GM19193 (cell line): ENCODE data around the gene TMEM253.

Experiments
- POLR2A ChIP-seq: IDR thresholded peaks from 4 replicates; pipeline ENCODE4 v1.6.1; 2011; ENCODE audit not compliant: insufficient read depth, insufficient read length; ENCODE audit errors: extremely low read depth

TMEM253 gene

DNA sequence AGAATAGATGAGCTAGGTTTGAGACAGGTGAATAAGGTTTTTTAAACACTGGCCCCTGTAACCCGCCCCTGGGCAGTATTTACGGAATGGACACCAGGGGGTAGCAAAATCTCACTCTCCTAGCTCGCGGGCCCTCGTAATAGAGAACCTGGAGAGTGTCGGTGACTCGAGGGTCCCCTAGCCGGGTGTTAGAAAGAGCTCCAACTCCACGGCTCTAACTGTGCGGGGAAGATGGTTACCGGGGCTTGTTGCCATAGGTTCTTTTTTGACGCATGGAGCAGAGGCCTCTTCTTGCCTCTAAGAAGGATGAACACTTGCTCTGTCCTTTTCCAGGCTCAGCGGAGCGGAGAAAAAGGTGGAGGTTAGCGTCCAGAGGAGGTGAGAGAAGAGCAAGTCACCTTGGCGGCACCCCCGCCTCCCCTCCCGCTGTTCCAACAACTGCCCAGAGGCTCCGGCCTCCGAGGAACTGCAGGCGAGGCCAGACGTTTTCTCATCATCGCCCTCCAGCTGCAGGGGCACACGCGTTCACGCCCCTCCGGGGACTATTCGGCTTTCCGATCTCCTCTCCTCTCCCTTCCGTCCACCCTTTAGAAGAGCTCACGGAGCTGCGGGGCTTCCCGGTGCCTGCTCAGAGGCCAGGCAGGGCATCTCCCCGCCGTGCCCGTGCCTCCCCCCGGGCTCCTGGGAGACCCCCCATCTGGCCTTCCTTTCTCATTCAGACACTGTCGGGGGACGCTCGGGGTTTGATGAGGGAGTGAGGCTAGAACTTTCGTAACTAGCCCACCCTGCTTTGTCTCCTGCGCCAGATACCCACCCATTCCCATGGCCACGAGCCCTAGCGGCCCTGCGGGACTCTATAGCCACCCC lies 32.1 kb upstream of the TMEM253 start:
- no peak for TF ChIP-seq POLR2A

DNA sequence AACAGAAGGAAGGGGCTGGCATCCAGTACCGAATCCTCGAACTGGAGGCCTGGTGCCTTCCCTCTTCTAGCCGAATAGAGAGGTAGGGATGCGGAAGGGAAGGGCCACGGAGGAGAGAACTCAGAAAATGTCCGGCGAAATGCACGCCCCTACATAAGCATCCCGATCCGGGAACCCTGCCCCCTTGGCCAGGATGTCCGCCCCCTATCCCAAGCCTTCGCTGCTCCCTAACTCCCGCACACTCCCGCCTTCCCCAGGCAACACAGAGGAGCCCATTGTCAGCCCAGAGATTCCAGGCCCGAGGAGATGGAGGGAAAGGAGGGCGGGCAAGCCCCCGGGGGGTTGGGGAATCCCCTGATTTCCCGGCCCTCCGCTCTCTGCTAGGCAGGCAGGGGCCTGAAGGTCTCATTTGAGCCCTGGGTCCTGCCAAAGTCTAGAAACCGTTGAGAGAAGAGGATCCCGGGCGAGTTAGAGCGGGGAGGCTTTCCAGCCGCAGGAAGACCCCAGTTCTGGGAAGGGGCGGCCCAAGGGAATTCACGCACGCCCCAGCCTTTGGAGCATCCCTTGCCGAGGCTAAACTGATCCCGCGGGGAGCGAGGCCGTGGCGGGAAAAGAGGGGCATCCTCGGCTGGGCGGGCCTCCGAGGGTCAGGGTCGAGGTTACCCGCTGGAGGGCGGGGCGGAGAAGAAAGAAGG lies 31.3 kb upstream of the TMEM253 start:
- TF ChIP-seq POLR2A, result no peak

DNA sequence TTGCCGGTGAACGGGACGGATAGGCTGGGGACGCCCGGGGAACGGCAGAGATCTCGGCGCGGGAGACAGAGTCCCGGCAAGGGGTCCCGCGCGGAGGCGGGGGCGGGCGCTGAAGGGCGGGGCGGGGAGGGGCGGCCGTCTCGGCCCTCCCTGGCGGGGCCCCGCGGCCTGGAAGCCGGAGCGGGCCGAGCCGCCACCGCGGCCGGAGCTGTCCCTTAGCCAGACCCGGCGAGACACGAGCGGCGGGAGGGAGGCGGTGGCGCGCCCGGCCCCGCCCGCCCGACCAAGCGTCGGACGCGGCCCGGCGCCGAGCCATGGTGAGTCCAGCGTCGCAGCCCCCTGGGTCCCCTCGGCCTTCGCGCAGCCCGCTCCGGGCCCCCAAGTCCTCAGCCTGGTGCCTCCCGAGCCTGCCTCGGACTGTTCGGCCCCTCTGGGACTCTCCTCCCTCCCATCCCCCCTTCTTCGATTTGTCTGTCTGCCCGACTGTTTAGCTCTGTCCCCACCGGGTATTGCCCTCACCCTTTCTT lies 30.7 kb upstream of the TMEM253 start, which contains the start of gene ARHGEF40:
TSS of gene ARHGEF40 (plus strand) at position 222 of the 527 bp plus-strand sequence. CDS start at position 315, 93 bp downstream.
- TF ChIP-seq POLR2A, result no peak

DNA sequence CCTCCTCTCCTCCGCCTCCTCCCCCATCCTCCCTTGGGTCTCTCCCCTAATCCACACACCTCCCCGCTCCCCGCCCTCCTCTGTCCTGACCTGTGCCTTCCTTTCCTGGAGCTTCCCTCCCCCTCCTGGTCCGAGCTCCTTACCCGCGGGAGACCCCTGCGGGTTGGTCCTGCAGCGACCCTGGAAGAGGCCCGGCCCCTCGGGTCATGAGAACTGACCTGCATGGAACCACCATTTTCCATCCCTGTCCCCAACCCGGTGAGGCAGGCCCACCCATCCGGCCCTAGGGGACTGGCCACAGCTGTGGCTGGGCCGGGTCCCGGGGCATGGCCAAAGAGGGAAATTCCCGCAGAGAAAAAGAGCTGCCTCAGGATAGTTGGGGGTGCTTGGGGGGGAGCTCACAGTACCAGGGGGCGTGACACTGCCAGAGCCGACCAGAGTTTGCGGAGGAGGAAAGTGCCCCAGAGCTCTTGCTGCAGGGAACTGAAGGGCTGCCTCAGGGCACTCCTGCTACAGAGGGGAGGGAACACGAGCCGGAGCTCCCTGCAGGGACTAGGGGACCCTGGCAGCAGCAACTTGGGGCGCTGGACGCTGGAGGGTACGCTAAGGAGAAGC lies 30.1 kb upstream of the TMEM253 start:
- TF ChIP-seq POLR2A, result no peak

DNA sequence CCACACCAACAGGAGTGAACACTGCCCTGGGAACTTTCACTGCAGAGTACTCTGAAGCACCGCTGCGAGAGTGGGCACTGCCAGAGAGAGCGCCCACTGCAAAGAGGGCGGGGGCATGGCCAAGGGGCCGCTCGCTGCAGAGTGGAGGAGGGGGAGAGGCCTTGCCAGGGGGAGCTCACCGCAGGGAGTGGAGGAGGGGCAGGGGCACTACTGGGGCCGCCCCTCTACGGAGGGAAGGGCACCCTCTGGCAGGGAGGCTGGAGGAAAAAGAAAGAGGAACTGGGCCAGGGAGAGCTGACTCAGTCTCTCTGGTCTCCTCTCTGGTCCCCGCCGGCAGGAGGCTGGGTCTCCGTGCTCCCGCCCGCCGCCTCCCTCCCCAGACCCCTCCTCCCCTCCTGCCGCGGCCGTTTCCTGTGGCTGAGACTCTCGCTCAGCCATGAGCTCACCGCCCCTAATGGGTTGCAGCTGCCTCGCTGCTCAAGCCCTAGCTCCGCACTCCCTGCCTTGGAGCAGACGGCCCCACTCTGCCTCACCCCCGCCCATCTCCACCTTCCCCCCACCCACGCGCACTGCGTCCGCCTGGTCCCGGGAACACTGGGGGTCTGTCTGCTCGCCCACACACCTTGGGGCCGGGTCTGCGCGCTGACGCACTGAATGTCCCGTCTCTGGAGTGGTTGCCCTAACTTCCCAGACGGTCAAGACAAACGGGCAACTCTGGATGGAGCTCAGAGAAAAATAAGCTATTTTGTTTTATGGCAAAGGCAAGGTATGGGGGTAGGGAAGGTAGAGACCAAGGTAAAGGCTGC lies 29.4 kb upstream of the TMEM253 start:
- TF ChIP-seq POLR2A, result no peak

DNA sequence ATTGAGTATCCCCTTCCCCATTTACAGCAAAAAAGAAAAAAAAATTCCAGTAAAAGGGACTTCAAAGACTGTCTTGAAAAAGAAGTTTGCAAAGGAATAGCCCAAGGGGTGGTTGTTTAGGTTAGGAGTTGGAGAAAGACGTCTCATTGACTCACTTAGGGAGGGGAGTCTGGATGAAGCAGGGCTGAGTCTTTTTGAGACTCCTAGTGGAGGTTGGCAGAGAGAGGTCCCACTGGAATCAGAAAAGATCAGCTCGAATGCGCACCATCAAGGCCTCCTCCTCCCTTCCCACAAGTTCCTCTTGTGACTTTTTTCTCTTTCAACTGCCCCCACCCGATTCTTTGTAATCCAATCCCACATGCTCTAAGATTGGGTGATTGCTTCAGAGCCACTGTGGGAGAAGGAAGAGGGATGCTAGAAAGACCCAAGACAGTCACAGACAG lies 28.8 kb upstream of the TMEM253 start:
- no peak for TF ChIP-seq POLR2A

DNA sequence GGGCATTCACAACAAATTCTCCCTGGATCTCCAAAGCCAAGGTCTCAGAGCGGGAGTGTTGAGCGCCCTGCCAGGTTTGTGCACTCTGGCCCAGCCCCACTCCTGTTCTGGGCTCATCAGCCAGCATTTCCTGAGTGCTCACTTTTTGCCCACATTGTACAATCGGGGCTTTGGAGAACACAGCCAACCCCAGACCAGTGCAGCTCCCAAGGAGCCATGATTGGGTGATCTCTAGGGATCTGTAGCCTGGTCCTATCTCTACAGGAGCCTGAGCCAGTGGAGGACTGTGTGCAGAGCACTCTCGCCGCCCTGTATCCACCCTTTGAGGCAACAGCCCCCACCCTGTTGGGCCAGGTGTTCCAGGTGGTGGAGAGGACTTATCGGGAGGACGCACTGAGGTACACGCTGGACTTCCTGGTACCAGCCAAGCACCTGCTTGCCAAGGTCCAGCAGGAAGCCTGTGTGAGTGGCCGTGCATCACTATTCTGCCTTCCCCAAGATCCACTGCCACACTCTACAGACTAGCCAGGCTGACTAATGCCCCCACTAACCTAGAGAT lies 28.0 kb upstream of the TMEM253 start:
- TF ChIP-seq POLR2A, result no peak

DNA sequence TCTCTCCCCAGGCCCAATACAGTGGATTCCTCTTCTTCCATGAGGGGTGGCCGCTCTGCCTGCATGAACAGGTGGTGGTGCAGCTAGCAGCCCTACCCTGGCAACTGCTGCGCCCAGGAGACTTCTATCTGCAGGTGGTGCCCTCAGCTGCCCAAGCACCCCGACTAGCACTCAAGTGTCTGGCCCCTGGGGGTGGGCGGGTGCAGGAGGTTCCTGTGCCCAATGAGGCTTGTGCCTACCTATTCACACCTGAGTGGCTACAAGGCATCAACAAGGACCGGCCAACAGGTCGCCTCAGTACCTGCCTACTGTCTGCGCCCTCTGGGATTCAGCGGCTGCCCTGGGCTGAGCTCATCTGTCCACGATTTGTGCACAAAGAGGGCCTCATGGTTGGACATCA lies 26.9 kb upstream of the TMEM253 start:
- no peak for TF ChIP-seq POLR2A

DNA sequence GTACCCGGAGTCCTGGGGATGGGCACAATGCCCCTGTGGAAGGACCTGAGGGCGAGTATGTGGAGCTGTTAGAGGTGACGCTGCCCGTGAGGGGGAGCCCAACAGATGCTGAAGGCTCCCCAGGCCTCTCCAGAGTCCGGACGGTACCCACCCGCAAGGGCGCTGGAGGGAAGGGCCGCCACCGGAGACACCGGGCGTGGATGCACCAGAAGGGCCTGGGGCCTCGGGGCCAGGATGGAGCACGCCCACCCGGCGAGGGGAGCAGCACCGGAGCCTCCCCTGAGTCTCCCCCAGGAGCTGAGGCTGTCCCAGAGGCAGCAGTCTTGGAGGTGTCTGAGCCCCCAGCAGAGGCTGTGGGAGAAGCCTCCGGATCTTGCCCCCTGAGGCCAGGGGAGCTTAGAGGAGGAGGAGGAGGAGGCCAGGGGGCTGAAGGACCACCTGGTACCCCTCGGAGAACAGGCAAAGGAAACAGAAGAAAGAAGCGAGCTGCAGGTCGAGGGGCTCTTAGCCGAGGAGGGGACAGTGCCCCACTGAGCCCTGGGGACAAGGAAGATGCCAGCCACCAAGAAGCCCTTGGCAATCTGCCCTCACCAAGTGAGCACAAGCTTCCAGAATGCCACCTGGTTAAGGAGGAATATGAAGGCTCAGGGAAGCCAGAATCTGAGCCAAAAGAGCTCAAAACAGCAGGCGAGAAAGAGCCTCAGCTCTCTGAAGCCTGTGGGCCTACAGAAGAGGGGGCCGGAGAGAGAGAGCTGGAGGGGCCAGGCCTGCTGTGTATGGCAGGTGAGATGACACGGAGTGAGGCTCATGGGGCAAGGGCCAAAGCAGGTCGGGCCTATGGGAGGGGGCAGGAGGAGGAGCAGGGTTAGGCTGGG lies 26.2 kb upstream of the TMEM253 start:
- no peak for TF ChIP-seq POLR2A

DNA sequence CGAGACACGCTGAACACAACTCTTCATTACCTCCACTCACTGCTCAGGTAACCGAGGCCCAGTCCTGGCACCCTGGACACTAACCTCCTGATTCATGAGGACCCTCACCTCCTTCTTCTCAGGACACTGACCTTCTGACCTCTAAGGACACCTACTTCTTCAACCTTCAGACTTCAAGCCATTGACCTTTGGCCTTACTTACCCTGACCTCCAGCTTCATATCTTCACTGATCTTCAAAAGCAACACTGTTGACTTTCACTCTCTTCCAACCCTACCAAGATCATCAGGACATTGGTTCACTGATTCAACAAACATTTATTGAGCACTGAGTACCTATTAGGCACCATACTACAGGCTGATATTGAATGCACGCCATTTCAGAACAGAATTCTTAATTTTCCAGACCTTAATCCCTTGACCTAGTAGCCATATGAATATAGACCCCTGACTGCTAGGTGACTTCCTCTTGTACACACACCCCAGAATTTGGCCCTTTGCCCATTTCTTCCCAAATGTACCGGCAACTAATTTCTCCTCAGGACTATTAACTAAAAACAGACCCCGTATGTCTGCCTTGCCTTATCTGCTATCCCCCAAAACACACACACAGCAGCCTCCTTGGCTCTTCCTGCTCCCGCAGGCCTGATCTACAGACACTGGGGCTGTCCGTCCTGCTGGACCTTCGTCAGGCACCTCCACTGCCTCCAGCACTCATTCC lies 25.0 kb upstream of the TMEM253 start:
- TF ChIP-seq POLR2A, result no peak

DNA sequence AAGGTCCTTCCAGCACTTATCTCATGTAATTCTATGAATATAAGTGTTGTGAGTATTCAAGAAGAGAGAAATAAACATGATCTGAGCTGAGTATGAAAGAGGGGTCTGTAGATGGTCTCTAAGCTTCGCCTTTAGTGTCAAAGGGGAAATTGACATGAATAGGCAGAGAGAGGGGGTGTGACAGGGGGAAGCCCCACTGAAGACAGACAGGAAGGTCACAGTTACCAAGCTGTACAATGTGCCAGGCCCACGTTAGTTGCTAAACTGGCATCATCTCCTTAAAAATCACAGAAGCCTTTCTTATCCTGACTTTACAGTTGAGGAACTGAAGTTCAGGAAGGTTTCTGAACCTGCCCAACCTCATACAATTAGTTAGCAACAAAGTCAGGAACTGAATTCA lies 23.2 kb upstream of the TMEM253 start:
- no peak for TF ChIP-seq POLR2A

DNA sequence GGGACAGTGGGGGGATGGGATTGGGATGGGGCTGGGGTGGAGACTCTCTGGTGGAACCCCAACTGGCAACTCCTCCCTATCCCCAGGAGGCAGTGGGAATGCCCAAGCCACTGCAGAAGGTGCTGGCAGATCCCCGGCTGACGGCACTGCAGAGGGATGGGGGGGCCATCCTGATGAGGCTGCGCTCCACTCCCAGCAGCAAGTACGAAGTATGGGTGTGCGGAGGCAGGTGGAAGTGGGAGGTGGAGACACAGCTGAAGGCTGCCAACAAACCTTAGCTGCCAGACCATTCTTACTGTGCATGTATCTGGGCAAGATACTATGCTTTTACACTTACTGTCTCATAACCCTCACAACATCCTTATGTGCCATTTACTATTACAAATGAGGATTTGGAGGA lies 22.6 kb upstream of the TMEM253 start:
- no peak for TF ChIP-seq POLR2A

DNA sequence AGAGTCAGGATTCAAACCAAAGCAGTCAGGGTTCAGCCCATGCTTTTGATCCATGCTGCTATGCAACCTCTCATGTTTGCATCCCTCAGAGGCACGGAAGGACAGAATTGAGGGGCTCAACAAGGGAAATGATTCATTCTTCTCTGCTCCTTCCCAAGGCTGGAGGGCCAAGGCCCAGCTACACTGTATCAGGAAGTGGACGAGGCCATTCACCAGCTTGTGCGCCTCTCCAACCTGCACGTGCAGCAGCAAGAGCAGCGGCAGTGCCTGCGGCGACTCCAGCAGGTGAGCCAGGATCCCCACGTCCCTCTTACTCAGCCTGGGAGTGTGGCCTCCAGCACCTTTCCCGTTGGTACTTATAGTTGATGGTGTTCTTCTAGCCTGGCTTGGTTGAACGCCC lies 22.1 kb upstream of the TMEM253 start:
- TF ChIP-seq POLR2A, result no peak
